Raji (cell line): Measurements from ENCODE around the gene SLC25A27.

Source experiments
- POLR2A ChIP-seq: IDR thresholded peaks from 2 replicates; pipeline ENCODE4 v1.6.1; 2011; ENCODE audit warnings: low read depth, low read length, control low read depth; ENCODE audit not compliant: insufficient read depth

SLC25A27 gene

GRCh38 chr6:46687619-46688097 is 34.9 kb downstream of the SLC25A27 start, which contains the start of gene TDRD6:
TSS of gene TDRD6 (plus strand) at chr6:46687885. CDS start at chr6:46688129, 244 bp downstream.
- TF ChIP-seq POLR2A = no peak

DNA sequence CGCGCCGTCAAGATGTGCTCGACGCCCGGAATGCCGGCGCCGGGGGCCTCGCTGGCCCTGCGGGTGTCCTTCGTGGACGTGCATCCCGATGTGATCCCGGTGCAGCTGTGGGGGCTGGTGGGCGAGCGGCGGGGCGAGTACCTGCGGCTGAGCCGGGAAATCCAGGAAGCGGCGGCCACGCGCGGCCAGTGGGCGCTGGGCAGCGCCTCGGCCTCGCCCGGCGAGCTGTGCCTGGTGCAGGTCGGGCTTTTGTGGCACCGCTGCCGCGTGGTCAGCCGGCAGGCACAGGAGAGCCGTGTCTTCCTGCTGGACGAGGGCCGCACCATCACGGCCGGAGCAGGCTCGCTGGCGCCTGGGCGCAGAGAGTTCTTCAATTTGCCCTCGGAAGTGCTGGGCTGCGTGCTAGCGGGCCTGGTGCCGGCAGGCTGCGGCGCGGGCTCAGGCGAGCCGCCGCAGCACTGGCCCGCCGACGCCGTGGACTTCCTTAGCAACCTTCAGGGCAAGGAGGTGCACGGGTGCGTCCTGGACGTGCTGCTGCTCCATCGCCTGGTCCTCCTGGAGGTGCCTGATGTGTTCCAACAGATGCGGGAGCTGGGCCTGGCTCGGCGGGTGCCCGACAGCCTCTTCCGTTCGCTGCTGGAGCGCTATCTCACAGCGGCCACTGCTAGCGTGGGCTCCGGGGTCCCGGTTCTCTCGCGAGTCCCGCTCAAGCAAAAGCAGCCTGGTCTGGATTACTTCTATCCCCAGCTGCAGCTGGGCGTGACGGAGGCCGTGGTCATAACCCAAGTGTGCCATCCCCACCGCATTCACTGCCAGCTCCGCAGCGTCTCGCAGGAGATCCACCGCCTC is 35.6 kb downstream of the SLC25A27 start:
- TF ChIP-seq POLR2A = no peak

GRCh38 chr6:46688966-46689335 is 36.2 kb downstream of the SLC25A27 start:
- TF ChIP-seq POLR2A = no peak

DNA sequence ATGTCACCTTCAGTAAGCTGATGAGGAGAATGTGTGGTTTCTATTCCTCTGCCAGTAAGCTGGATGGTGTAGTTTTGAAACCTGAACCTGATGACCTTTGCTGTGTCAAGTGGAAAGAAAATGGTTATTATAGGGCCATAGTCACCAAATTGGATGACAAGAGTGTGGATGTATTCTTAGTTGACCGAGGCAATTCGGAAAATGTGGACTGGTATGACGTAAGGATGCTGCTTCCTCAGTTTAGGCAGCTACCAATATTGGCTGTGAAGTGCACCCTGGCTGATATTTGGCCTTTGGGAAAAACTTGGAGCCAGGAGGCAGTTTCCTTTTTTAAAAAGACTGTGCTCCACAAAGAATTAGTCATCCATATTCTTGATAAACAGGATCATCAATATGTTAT is 36.9 kb downstream of the SLC25A27 start:
- TF ChIP-seq POLR2A = no peak

GRCh38 chr6:46690141-46690755 is 37.5 kb downstream of the SLC25A27 start:
- TF ChIP-seq POLR2A = no peak

DNA sequence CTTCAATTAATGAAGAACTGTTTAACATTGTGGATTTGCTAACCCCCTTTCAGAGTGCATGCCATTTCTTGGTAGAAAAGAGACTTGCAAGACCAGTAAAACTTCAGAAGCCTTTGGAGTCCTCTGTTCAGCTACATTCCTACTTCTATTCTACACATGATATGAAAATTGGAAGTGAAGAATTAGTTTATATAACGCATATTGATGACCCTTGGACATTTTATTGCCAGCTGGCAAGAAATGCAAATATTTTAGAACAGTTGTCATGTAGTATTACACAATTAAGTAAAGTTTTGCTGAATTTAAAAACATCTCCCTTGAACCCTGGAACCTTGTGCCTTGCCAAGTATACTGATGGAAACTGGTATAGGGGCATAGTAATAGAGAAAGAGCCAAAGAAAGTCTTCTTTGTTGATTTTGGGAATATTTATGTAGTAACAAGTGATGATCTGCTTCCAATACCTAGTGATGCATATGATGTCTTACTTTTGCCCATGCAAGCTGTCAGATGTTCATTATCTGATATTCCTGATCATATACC is 38.2 kb downstream of the SLC25A27 start:
- TF ChIP-seq POLR2A = no peak

- no peak for TF ChIP-seq POLR2A
Measured at GRCh38 chr6:46699970-46700369, 47.2 kb downstream of the SLC25A27 start.

GRCh38 chr6:46704562-46704961 is 51.8 kb downstream of the SLC25A27 start:
- no peak for TF ChIP-seq POLR2A

DNA sequence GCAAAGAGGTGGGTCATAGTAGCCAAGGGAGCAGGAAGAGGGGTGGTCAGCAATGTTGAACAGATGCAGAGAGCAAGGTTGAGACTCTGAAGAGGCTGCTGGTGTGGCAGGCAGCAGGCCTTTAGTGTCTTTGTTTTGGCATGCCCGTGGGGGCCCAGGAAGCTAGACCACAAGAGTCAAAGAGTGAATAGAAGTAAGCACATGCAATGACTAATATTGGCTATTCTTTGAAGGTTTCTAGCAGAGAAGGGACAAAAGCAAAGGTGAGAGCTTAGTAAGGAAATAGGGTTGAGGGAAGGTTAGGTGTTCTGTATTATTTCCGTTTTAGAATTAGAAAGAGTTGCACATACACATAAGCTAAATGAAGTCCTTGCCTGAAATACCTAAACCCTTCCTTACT is 53.7 kb downstream of the SLC25A27 start:
- no peak for TF ChIP-seq POLR2A

DNA sequence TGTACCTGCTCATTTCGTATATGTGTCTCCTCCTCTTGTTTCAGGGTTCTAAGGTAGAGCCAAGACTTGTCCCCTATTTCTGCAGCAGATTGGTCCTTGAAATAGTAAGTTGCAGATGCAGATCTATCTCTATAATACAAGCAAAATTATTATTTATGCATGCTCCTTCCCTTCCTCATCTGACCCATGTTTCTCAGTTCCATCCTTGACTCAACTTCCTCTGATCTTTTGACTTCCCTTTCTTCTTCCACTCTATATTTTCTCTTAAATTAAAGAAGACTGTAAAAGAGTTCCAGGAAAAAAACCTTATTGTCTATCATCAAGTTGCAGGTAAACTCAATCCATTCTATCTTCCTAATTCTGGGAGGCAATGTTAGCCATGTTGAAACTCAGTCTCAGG is 58.7 kb downstream of the SLC25A27 start:
- TF ChIP-seq POLR2A = no peak

DNA sequence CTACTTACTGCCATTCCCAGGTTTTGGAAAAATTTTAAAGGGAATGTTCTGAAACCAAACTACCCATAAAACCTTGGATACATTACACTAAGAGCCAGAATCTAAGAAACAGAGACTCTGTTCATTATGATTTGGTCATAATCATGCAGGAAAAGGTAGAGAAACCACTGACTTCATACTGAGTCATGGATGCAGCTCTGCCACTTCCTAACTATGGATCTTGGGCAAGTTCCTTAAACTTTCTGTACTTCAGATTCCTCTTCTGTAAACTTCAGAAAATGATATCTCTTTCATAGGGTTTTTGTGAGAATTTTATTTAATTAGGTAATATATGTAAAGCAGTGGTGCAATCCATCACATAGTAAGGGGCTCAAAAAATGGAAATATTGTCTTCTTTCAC is 62.4 kb downstream of the SLC25A27 start:
- TF ChIP-seq POLR2A = no peak

DNA sequence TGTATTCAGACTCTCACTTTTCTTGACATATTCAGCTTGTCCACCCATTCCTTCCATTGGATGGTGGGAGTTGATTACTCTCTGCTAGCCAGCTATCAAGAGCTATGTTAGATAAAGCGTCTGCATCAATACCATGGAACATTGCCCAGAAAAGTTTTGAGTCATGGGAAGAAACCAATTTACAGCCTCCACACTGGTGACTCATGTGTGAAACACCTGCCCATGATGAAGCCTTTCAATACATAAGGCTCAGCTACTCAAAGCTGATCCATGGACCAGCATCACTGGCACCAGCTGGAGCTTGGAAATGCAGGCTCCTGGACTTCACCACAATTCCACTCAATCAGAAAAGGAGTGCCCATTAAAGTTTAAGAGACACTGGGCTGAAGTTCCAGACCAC is 66.3 kb downstream of the SLC25A27 start:
- no peak for TF ChIP-seq POLR2A

DNA sequence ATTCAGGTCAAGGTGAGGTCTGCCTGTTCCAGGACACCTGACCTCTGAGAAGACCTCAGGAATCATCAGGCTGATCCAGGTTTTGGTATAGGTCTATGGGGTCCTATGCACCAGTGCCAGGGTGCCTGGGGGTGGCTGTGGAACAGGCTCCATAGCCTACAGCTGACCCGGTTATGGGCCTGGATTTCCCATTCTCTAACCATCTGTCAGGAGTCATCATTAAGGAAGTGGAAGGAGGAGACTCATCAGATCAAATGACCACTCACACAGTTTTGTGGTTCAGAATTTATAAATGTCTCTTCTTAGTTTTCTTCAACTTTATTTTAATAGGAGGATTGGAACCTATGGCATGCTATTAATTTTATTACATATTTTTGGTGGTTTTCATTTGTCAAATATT is 67.6 kb downstream of the SLC25A27 start:
- no peak for TF ChIP-seq POLR2A
